ENCODE data around the gene TNFAIP3.

Gene TNFAIP3

DNA sequence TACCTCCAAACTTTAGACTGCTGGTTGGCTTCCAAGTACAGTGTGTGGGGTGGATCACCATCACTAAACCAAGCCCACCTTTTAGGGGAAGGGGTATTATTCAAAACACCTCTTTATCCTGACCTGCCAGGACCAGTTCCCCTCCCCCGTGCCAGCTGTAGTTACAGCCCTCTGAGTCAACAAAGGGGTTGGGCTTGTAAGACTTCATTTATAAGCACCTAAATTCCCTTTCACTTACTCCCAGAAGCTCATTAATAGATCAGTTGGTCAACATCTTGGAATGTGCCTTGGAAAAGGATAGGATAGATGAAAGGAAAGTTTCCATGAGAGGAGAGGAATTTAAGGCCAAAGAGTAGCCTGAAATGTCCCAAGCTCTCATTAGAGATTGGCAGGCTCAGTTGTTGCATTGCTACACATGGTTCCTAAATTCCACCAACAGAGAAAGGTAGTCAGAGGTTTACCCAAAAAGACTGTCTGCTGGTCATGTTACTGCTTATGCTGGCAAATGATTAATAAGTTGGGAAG, 59.2 kb downstream of the TNFAIP3 start:
- Histone ChIP-seq H3K27me3 (ENCODE audit: insufficient read depth, low read length) (no peaks in the 10 kb centered on the region), H3K36me3 (ENCODE audit: insufficient read depth, low read length) (no peaks in the 10 kb centered on the region), H3K27ac (ENCODE audit: low read depth, low read length) (no peak overlapping the region), H3K79me2 (ENCODE audit: control insufficient read depth, insufficient read depth, low read length, unreplicated experiment) (no peaks in the 10 kb centered on the region), H2AFZ (ENCODE audit: low read length, unreplicated experiment) (no peak overlapping the region), H3K4me3 (ENCODE audit: low read depth, low read length) (no peak overlapping the region), H3K4me1 (ENCODE audit: control insufficient read depth, insufficient read depth, low read length, unreplicated experiment) (peaks cover 26% of the 10 kb centered on the region)

DNA sequence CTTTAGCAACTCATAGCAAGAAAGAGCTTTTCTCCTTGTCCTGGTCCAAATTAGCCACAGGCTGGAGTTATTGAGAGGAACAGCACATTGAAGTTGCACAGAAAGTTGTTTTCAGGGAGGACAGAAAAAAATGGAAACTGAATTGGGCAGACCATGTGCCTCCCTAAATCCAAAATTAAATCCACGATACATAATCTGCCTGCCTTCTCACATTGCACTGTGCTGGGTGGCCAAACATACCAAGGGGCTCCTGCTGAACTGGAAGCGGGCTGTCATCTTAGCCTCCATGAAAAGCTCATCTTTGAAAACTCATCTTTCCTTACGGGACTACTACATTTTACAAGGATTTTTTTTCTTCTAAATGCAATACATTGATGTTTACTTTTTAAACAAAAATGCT, 59.9 kb downstream of the TNFAIP3 start:
- Histone ChIP-seq H3K27ac (ENCODE audit: low read depth, low read length) (no peak overlapping the region), H2AFZ (ENCODE audit: low read length, unreplicated experiment) (no peak overlapping the region), H3K27me3 (ENCODE audit: insufficient read depth, low read length) (no peaks in the 10 kb centered on the region), H3K4me1 (ENCODE audit: control insufficient read depth, insufficient read depth, low read length, unreplicated experiment) (peaks cover 26% of the 10 kb centered on the region), H3K4me3 (ENCODE audit: low read depth, low read length) (no peak overlapping the region), H3K36me3 (ENCODE audit: insufficient read depth, low read length) (no peaks in the 10 kb centered on the region), H3K79me2 (ENCODE audit: control insufficient read depth, insufficient read depth, low read length, unreplicated experiment) (no peaks in the 10 kb centered on the region)

DNA sequence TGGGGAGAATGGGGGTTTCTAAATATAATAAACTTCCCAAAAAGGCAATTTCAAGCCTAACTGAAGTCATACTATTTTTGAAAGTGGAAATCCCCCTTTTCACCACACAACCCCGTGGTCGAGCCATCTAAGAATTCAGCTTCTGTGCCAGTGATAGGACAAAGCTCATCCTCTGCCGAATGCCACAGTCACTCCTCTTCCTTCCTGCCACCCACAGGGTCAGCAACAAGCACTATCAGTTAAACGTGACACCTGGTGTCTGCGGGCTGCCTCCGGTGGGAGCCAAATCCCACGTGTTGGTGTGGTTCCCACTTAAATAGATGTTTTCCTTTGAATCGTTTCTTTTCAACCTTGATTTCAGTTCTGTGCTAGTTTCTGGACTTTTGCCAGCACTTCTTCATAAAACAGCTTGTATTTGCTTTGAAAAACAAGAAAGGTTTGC, 60.7 kb downstream of the TNFAIP3 start:
- peak overlapping the region; percentile 43 for H2AFZ ChIP-seq (ENCODE audit: low read length, unreplicated experiment)
- peak overlapping the region; percentile 6; the same call in 1 of the 2 replicates for H3K4me3 ChIP-seq (ENCODE audit: low read depth, low read length)
- no peaks in the 10 kb centered on the region for H3K27me3 ChIP-seq (ENCODE audit: insufficient read depth, low read length)
- H3K79me2 ChIP-seq (ENCODE audit: control insufficient read depth, insufficient read depth, low read length, unreplicated experiment): no peaks in the 10 kb centered on the region
- H3K36me3 ChIP-seq (ENCODE audit: insufficient read depth, low read length): no peaks in the 10 kb centered on the region
- H3K27ac ChIP-seq (ENCODE audit: low read depth, low read length): no peak overlapping the region
- peaks cover 26% of the 10 kb centered on the region for H3K4me1 ChIP-seq (ENCODE audit: control insufficient read depth, insufficient read depth, low read length, unreplicated experiment)

DNA sequence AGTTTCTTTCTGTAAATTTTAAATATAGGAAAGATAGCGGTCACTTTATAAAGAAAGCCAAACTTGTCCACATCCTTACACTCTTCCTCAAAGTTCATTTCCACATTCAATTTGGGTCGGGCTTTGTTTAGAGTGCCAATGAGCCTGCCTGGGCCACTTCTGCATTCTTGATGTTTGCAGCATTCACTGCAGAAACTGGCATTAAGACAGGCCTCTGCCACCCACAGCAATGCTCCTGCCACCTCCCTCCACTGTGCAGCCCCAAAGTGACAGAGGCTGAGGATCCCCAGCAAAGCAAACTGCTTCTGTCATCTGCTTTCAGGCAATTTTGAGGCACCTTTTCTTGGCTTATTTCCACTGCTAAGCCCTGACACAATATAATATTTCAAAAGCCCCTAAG, 61.2 kb downstream of the TNFAIP3 start:
- Histone ChIP-seq H3K27ac (ENCODE audit: low read depth, low read length) (no peak overlapping the region), H3K4me3 (ENCODE audit: low read depth, low read length) (no peak overlapping the region), H3K79me2 (ENCODE audit: control insufficient read depth, insufficient read depth, low read length, unreplicated experiment) (no peaks in the 10 kb centered on the region), H3K27me3 (ENCODE audit: insufficient read depth, low read length) (no peaks in the 10 kb centered on the region), H3K4me1 (ENCODE audit: control insufficient read depth, insufficient read depth, low read length, unreplicated experiment) (peaks cover 26% of the 10 kb centered on the region), H3K36me3 (ENCODE audit: insufficient read depth, low read length) (no peaks in the 10 kb centered on the region), H2AFZ (ENCODE audit: low read length, unreplicated experiment) (no peak overlapping the region)

DNA sequence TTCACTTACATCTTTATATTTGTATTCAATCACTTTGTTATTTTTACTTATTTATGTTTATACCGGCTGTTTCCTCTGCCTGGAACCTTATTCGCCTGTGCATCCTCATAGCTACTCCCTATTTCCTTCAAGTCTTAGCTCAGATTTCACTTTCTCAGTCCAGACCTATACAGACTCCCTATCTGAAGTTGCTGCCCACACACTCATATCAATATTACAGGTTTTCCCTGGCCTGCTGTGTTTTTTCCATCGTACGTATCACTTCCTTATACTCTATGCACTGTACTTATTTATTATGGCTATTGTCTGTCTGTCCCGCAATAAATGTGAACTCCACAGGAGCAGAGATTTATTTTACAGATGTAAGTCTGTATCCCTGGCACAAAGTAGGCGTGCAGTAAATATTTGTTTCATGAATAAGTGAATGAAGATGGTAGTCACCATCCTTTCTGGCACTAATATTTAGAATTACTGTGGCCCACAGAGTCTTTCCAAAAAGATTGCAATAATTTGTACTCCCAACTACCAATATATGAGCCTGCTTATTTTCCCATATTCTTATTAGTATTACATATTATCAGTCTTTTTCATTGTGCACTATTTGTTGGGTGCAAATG, 64.9 kb downstream of the TNFAIP3 start:
- Histone ChIP-seq H3K4me1 (ENCODE audit: control insufficient read depth, insufficient read depth, low read length, unreplicated experiment) (peaks cover 13% of the 10 kb centered on the region), H3K27me3 (ENCODE audit: insufficient read depth, low read length) (no peaks in the 10 kb centered on the region), H3K36me3 (ENCODE audit: insufficient read depth, low read length) (no peaks in the 10 kb centered on the region), H3K79me2 (ENCODE audit: control insufficient read depth, insufficient read depth, low read length, unreplicated experiment) (no peaks in the 10 kb centered on the region), H3K27ac (ENCODE audit: low read depth, low read length) (no peak overlapping the region), H3K4me3 (ENCODE audit: low read depth, low read length) (no peak overlapping the region), H2AFZ (ENCODE audit: low read length, unreplicated experiment) (no peak overlapping the region)
